AG04449 (cell line): ENCODE results near the gene CDPF1.

Experiments
- CTCF ChIA-PET: fragments of 350-600 bp; formaldehyde crosslinking; extraction: SDS; loops from one replicate; lab custom pipeline; 2021; ENCODE audit warnings: antibody characterized with exemption; lab: Yijun Ruan, JAX
- POLR2A ChIA-PET: fragments of 400-600, 350-600 bp; formaldehyde crosslinking; extraction: SDS; loops from one replicate; lab custom pipeline; 2020; ENCODE audit warnings: antibody characterized with exemption, inconsistent platforms; lab: Yijun Ruan, JAX
- DNase-seq: peaks from one replicate; pipeline ENCODE4 v3.0.0-alpha.2; 2010; ENCODE audit warnings: low read depth, low spot score
- H3K4me3 ChIP-seq: 2 replicates; pipeline ENCODE4 v1.5.1; 2011; ENCODE audit warnings: low read depth, mild to moderate bottlenecking, control low read depth, low read length
- TF ChIP-seq, protein P1 (sequence below): IDR thresholded peaks from one replicate; pipeline ENCODE4 v1.5.1; 2011; ENCODE audit warnings: mild to moderate bottlenecking, moderate library complexity, low read length, control low read depth, inconsistent platforms; ENCODE audit not compliant: insufficient read depth; ENCODE audit errors: missing control alignments

The CDPF1 gene

GRCh38 chr22:46240907-46241306 lies 9.2 kb downstream of the CDPF1 start:
- H3K4me3 ChIP-seq: no peak overlapping the region
- CTCF ChIA-PET: no interaction called here
- no peak for DNase-seq
- TF ChIP-seq, protein P1, sequence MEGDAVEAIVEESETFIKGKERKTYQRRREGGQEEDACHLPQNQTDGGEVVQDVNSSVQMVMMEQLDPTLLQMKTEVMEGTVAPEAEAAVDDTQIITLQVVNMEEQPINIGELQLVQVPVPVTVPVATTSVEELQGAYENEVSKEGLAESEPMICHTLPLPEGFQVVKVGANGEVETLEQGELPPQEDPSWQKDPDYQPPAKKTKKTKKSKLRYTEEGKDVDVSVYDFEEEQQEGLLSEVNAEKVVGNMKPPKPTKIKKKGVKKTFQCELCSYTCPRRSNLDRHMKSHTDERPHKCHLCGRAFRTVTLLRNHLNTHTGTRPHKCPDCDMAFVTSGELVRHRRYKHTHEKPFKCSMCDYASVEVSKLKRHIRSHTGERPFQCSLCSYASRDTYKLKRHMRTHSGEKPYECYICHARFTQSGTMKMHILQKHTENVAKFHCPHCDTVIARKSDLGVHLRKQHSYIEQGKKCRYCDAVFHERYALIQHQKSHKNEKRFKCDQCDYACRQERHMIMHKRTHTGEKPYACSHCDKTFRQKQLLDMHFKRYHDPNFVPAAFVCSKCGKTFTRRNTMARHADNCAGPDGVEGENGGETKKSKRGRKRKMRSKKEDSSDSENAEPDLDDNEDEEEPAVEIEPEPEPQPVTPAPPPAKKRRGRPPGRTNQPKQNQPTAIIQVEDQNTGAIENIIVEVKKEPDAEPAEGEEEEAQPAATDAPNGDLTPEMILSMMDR: no peak
- POLR2A ChIA-PET: no interaction called here

DNA sequence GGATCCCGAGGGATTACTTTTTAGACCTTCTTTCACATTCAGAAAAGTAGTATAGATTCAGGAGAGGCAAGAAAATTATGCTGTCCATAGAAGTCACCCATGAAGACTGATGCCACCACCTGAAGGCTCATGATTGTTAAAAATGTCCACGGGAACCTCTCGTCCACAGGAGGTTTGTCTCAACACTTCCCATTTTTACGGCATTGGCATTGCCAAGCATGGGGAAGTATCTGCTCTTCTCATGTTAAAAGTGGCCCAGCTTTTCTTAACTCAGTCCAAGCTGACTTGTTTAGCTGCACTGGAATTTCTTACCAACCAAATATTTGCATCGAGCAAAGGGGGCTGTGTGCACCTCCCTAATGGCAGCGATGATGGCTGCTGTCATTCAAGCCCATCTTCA lies 9.6 kb downstream of the CDPF1 start:
- POLR2A ChIA-PET: no interaction called here
- H3K4me3 ChIP-seq: no peak overlapping the region
- TF ChIP-seq, protein P1: no peak

GRCh38 chr22:46240073-46240472 lies 10.0 kb downstream of the CDPF1 start:
- H3K4me3 ChIP-seq: no peak overlapping the region
- no peak for DNase-seq
- ChIA-PET CTCF (interaction anchor here (1.0 kb wide), 1 partner anchor 8 kb away, joined by 3 read pairs; no protein-coding TSS in a partner anchor), POLR2A (no interaction called here)
- TF ChIP-seq, protein P1: no peak

More for the DNA sequence above, 9.6 kb downstream of the CDPF1 start:
- CTCF ChIA-PET: no interaction called here
- DNase-seq: no peak

DNA sequence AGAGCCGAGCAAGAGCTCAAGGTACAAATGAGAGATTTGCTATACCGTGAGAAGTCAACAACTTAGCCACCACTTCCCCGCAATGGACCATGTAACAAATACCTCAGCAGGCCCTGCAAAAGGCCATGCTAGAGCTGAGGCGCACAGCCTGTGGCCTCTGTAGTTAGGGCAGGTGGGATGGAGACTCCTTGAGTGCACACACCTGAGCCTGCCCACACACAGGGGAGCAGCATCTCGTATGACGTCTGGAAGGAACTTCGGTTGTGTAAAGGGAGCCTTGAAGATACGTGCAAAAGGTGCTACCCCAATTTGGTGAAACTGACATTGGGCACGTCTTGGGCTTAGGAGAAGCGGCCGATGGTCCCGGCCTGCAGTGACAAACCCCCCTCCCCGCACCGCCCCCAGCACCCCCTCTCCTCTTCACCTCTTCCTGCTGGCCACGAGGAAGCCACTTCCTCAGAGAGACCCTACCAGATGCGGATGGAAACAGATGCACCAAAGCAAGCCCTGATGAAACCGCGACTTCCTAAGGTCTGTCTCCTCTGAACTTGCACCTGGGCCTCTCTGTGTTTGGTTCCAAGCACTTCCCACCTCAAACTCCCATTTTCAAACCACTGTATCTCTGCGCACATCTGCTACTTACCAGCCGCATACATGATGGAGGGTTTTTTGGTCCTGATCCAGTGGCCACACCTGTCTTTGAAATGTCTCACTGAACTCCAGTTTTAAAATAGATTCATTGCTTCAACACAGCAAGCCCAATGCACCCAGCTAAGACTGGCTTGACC lies 10.6 kb downstream of the CDPF1 start:
- POLR2A ChIA-PET: no interaction called here

DNA sequence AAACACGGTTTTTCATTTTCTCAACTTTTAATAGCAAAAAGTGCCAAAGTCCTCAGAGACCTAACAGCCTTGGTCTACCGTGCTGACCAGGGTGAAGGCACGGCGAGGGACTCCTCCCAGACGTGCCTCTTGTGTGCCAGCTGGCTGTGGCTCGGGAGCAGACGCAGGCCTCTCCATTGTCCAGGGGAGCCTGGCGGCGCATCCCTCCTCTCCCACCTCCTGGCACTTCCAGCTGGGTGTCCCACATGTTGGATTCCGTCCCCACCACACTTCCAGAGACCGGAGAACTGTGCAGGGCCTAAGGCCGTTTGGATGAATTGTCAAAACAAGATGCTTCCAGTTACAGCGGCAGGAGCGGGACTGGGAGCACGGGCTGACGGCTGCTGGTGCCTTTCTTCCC lies 11.6 kb downstream of the CDPF1 start:
- ChIA-PET POLR2A (no interaction called here), CTCF (no interaction called here)
- TF ChIP-seq, protein P1: no peak

More for the DNA sequence above, 10.6 kb downstream of the CDPF1 start:
- DNase-seq: no peak
- CTCF ChIA-PET: interaction anchor here (1.0 kb wide), 1 partner anchor 9 kb away, joined by 3 read pairs; no protein-coding TSS in a partner anchor
- TF ChIP-seq, protein P1: no peak
- no peak overlapping the region for H3K4me3 ChIP-seq

DNA sequence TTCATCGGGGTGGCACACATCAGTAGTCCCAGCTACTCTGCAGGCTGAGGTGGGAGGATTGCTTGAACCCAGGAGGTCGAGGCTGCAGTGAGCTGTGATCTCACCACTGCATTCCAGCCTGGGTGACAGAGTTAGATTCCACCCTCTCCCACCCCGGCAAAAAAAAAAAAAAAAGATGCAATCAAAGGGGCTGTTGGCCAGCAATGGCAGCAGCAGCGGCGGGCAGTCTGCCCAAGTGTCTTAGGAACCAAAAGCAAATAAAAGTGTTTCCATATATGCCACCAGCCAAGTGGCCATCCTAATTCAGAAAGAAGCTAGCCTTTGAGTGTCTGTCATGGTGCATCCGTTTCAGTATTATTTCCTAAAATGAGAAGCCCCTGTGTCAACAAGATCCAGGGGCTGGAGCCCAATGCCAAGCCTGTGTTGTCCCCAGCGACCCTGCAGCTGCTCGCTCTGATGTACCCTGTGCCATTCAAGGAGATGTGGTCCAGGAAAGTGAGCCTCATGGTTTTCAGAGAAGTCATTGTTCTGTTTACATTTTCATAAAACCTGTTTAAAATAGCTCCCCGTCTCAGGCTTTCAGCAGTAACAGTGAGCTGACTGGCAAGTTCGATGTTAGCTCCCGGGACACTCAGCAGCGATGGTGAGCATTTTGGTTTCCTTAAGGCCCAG lies 12.5 kb downstream of the CDPF1 start:
- POLR2A ChIA-PET: no interaction called here
- CTCF ChIA-PET: no interaction called here

More for the DNA sequence above, 11.6 kb downstream of the CDPF1 start:
- DNase-seq: no peak
- H3K4me3 ChIP-seq: no peak overlapping the region

More for the DNA sequence above, 12.5 kb downstream of the CDPF1 start:
- TF ChIP-seq, protein P1: no peak
- no peak for DNase-seq
- H3K4me3 ChIP-seq: no peak overlapping the region
